ENCODE results near the gene UCHL1. TPM values are rescaled to one million over a fixed set of nuclear protein-coding genes. Genes with fewer than 3 reads are reported as not detected.

The UCHL1 gene
- total and polyA plus RNA-seq, 4 donors: 0.51 to 2.6 (median 0.70) TPM

GRCh38 chr4:41215969-41216293, 40.8 kb upstream of the UCHL1 start:
- DNase-seq (ENCODE audit: low spot score): no peak
- H3K4me3 ChIP-seq (ENCODE audit: low read depth in 1 of 3, low read length in 3 of 3): peak overlapping the region; percentile 52 to 91 (median 78)
- TF ChIP-seq HNF4G (IDR thresholded peaks at IDR 0.05) (no peak), SP1 (IDR thresholded peaks at IDR 0.05) (no peak), JUND (IDR thresholded peaks at IDR 0.05) (no peak), ZBTB33 (IDR thresholded peaks at IDR 0.05) (no peak), NR2F2 (IDR thresholded peaks at IDR 0.05) (no peak), RXRA (IDR thresholded peaks at IDR 0.05) (no peak), TAF1 (conservative IDR thresholded peaks at IDR 0.05) (no peak), REST (IDR thresholded peaks at IDR 0.05) (no peak), YY1 (IDR thresholded peaks at IDR 0.05) (no peak), EGR1 (IDR thresholded peaks at IDR 0.05; ENCODE audit: low read depth in 2 of 2) (no peak), HNF4A (conservative IDR thresholded peaks at IDR 0.05) (no peak), GABPA (IDR thresholded peaks at IDR 0.05 in 1 of 2, conservative IDR thresholded peaks at IDR 0.05 in 1 of 2) (no peak), ATF3 (IDR thresholded peaks at IDR 0.05) (no peak)
- WGBS: 10% methylated on average over 8 of the region's 8 CpGs
- H3K27me3 ChIP-seq (ENCODE audit: control insufficient read depth in 4 of 4, insufficient read depth in 4 of 4, low read length in 3 of 4): no peaks in the 10 kb centered on the region
- H3K27ac ChIP-seq (ENCODE audit: low read depth in 1 of 2, low read length in 2 of 2): peak overlapping the region; percentile 82 to 91
- H3K36me3 ChIP-seq (ENCODE audit: control insufficient read depth in 4 of 4, insufficient read depth in 3 of 4, low read depth in 1 of 4, low read length in 3 of 4): peaks cover 0 to 1% (median 0%) of the 10 kb centered on the region in 4 donors
- H3K9ac ChIP-seq (ENCODE audit: low read depth in 1 of 2, low read length in 2 of 2): peak overlapping the region; percentile 95
- H3K4me1 ChIP-seq (ENCODE audit: control insufficient read depth in 4 of 4, insufficient read depth in 4 of 4, low read length in 3 of 4): peaks cover 0 to 30% (median 24%) of the 10 kb centered on the region in 4 donors
- no peaks in the 10 kb centered on the region for H3K9me3 ChIP-seq (ENCODE audit: control insufficient read depth in 4 of 4, low read length in 3 of 4)

DNA sequence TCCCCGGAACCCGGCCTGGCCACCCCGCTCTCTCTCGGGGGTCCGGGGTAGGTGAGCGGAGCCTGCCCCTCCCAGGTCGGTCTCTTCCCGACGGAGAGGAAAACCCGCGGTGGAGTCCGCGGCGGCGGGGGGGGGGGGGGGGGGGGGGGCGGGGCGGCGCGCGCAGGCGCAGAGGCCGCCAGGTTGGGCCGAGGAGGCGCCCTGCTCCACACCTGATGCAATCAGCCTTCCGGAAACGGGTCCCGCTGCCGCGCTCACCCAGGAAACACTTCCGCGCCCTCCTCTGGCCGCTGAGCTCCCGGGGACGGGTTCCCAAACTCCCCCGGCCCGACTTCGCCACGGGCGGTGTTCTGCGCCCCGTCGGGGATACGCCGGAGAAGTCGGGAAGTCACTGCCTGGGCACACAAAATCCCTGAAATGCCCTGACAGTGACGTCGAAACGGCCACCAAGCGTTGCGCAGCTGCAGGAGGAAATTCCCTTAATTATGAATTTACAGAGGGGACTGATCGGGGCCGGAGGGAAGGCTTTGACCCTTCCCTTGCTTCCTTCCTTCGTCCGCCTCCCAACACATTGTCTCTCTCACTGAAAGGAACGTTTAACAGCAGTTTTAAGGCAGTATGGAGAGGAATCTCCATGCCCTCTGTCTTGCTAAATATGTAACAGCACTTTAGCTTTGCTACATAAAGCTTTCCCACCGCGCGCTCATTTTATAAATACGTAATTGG, 40.3 kb upstream of the UCHL1 start:
- Histone ChIP-seq H3K27ac (ENCODE audit: low read depth in 1 of 2, low read length in 2 of 2) (peak overlapping the region; percentile 91 to 95), H3K9me3 (ENCODE audit: control insufficient read depth in 4 of 4, low read length in 3 of 4) (no peaks in the 10 kb centered on the region), H3K4me1 (ENCODE audit: control insufficient read depth in 4 of 4, insufficient read depth in 4 of 4, low read length in 3 of 4) (peaks cover 0 to 30% (median 24%) of the 10 kb centered on the region in 4 donors), H3K27me3 (ENCODE audit: control insufficient read depth in 4 of 4, insufficient read depth in 4 of 4, low read length in 3 of 4) (no peaks in the 10 kb centered on the region), H3K36me3 (ENCODE audit: control insufficient read depth in 4 of 4, insufficient read depth in 3 of 4, low read depth in 1 of 4, low read length in 3 of 4) (peaks cover 0 to under 1% (median 0%) of the 10 kb centered on the region in 4 donors), H3K4me3 (ENCODE audit: low read depth in 1 of 3, low read length in 3 of 3) (peak overlapping the region; percentile 52 to 91 (median 80)), H3K9ac (ENCODE audit: low read depth in 1 of 2, low read length in 2 of 2) (peak overlapping the region; percentile 95)
- 2% methylated on average over 59 of the region's 59 CpGs for WGBS
- DNase-seq (ENCODE audit: low spot score): peak; percentile 78
- TF ChIP-seq SP1 (IDR thresholded peaks at IDR 0.05) (peak; percentile 32), MAX (IDR thresholded peaks at IDR 0.05) (peak; percentile 22), FOXA2 (IDR thresholded peaks at IDR 0.05) (no peak), JUND (IDR thresholded peaks at IDR 0.05) (no peak), FOXA1 (IDR thresholded peaks at IDR 0.05) (no peak), EGR1 (IDR thresholded peaks at IDR 0.05; ENCODE audit: low read depth in 2 of 2) (peak in 1 of 2 donors; percentile 77), NR2F2 (IDR thresholded peaks at IDR 0.05) (peak; percentile 10), ZBTB33 (IDR thresholded peaks at IDR 0.05) (no peak), ATF3 (IDR thresholded peaks at IDR 0.05) (peak; percentile 27), RAD21 (IDR thresholded peaks at IDR 0.05) (peak; percentile 55 to 61), TAF1 (conservative IDR thresholded peaks at IDR 0.05) (peak; percentile 71), RXRA (IDR thresholded peaks at IDR 0.05) (peak in 1 of 2 donors; percentile 14), REST (IDR thresholded peaks at IDR 0.05) (peak; percentile 40), HNF4G (IDR thresholded peaks at IDR 0.05) (no peak)
